Astrocyte of the cerebellum (primary cell): ENCODE data around the gene USH1C.

Source experiments
- DNase-seq: peaks from one replicate; pipeline ENCODE4 v3.0.0-alpha.2; 2011; ENCODE audit warnings: low read depth
- H3K4me3 ChIP-seq: 2 replicates; pipeline ENCODE4 v1.5.1; 2011; ENCODE audit warnings: mild to moderate bottlenecking, low read depth, low read length, moderate library complexity
- CTCF ChIP-seq: IDR thresholded peaks from 2 replicates; pipeline ENCODE4 v1.5.1; 2012; ENCODE audit warnings: low read length, low read depth, moderate library complexity, mild to moderate bottlenecking; ENCODE audit errors: missing control alignments
- in situ Hi-C: cut with HindIII; loops from 2 replicates; pipeline ENCODE4 v1.10.0; 2017; ENCODE audit warnings: low sequenced_read_pairs

Gene USH1C

GRCh38 chr11:17529844-17530185, 14.4 kb downstream of the USH1C start:
- TF ChIP-seq CTCF = no peak
- in situ Hi-C loops = no loop called here
- no peak overlapping the region for H3K4me3 ChIP-seq
- no peak for DNase-seq

DNA sequence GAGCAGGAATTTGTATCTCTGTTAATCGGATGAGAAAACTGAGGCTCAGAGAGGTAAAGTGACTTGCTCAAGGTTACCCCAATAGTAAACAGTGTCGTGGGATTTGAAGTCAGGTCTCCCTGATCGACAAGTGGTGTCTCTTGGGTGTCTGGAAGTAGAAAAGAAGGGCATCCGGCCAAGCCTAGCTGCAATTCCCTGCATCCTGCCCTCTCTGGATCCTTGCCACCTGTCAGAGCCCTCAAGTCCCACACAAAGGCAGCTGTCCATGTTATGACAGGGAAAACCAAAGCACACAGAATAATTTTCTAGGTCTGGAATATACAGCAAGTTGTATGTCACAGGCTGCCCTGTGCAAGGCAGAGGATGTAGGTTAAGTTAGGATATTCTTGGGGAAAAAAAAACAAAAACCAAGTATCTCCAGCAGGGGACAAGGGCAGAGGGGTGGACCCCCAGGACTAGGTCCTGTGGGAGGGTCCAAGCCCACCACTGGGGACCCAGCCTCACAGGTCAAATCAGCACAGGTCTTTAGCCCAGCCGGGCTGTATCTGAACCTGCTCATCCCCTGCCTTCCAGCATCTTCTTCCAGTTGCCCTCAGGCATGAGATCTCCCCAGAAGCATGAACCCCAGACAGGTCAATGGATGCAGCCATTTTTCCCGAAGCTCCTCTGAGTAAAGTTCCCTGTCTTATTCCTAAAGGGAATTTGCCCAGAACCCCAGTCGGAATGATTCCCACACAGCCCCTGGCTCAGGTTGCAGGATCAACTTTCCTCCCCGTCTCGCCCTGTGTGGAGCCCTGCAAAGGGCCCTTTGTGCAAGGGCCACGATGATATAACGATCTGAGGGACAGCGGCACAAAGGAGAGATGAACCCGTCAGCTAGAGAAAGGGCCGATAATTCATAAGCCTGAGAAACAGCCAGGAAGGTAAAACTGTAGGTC, 15.0 kb downstream of the USH1C start:
- in situ Hi-C loops = no loop called here
- no peak overlapping the region for H3K4me3 ChIP-seq
- no peak for TF ChIP-seq CTCF
- no peak for DNase-seq

DNA sequence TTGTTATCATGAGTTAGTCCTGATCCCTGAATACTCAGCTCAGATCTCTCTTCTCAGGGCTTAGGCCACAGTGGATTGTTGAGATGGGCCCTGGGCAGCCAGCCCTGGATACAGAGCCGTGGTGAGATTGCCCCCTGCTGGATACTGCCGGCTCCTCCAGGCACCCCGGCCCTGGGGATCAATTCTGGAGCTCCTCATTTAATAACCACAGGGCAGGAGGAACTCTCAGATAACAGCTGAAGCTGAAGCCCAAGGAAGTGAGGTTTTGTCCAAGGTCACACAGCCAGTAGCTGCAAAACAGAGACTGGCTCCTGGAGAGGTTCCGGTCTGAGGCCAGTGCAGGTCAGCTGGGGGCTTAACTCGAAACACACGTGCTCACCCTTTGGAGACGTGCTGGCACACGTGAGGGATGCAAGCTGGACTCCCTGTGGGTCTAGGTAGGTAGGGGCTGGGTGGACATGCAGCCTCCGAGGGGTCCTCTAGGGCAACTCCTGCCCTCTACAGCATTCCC, 16.0 kb downstream of the USH1C start:
- peak; percentile 79 for TF ChIP-seq CTCF

DNA sequence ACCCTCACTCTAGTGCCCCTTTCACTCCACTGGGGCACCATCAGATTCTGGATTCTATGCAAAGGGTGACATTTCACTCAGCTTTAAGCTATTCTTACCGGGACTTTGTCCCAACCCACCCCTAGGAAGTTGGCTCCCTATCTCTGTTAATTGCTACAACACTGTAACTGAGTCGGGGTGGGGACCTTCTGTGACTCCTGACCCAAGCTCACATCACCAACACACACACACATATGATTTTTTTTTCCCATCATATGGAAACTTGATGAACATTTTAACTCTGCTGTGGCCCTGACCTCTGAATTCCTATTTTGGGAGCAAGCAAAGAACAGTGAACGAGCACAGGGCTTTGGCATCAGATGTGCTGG, 16.6 kb downstream of the USH1C start:
- H3K4me3 ChIP-seq = no peak overlapping the region
- DNase-seq = no peak
- no peak for TF ChIP-seq CTCF
- in situ Hi-C loops = no loop called here

More for the DNA sequence above, 16.0 kb downstream of the USH1C start:
- no peak overlapping the region for H3K4me3 ChIP-seq
- DNase-seq = no peak
- in situ Hi-C loops = no loop called here

DNA sequence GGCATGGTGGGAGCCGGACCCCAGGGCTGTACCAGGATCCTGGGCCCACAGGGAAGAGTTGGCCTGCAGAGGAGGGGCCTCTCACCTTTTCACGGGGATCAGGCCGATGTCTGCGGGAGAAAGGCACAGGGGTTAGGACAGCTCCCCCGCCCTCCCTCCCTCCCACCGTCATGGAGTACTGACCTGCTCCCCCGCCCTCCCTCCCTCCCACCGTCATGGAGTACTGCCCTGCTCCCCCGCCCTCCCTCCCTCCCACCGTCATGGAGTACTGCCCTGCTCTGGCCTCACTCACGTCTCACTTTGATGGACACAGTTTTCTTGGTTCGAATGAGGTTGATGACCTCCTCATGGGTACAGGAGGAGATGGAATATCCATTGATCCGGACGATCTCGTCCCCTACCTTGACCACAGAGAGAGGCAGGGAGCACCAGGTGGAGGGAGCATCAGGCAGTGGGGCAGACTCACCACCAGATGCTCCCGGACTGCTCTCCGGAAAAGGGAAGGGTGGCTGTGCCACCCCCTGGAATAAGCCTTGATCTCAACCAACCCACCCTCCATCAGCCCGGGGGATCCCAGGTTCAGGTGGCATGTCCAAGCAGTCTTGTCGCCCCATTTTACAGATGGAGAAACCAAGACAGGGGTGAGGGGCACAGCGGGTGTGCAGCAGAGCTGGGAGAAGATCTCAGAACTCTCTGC, 17.1 kb downstream of the USH1C start:
- DNase-seq = no peak
- in situ Hi-C loops = no loop called here
- H3K4me3 ChIP-seq = no peak overlapping the region

GRCh38 chr11:17526326-17526725, 17.9 kb downstream of the USH1C start:
- TF ChIP-seq CTCF = no peak
- DNase-seq = no peak
- in situ Hi-C loops = no loop called here
- no peak overlapping the region for H3K4me3 ChIP-seq

More for the DNA sequence above, 17.1 kb downstream of the USH1C start:
- TF ChIP-seq CTCF = no peak
